Glomerular visceral epithelial cell (primary cell): ENCODE measurements around the gene VENTX.
"Not testable (repeated sequence)": the region's sequence is repeated elsewhere in the genome, so short reads cannot be mapped to it uniquely, and the experiment has no call there.

Experiments used
- DNase-seq: peaks from one replicate; pipeline ENCODE4 v3.0.0-alpha.2; 2016; ENCODE audit errors: extremely low spot score

VENTX gene

GRCh38 chr10:133254421-133255120, 16.9 kb downstream of the VENTX start:
- no peak for DNase-seq

- no peak for DNase-seq
Observed at GRCh38 chr10:133255323-133255722, 17.7 kb downstream of the VENTX start.

- DNase-seq = no peak
Observed at GRCh38 chr10:133257489-133258065, 19.9 kb downstream of the VENTX start.

GRCh38 chr10:133258066-133258817, 20.6 kb downstream of the VENTX start:
- no peak for DNase-seq

GRCh38 chr10:133258818-133259601, 21.4 kb downstream of the VENTX start:
- DNase-seq = peak; percentile 98

GRCh38 chr10:133259602-133259989, 21.9 kb downstream of the VENTX start:
- no peak for DNase-seq

GRCh38 chr10:133260895-133261725, 23.5 kb downstream of the VENTX start:
- DNase-seq = no peak

- peak; percentile 75 for DNase-seq
Observed at GRCh38 chr10:133261726-133262325, 24.2 kb downstream of the VENTX start.

- no peak for DNase-seq
Observed at GRCh38 chr10:133262696-133263095, 25.0 kb downstream of the VENTX start.

- DNase-seq = no peak
Observed at GRCh38 chr10:133263674-133264073, 26.0 kb downstream of the VENTX start.

GRCh38 chr10:133264461-133264860, 26.8 kb downstream of the VENTX start:
- no peak for DNase-seq

GRCh38 chr10:133265052-133265451, 27.4 kb downstream of the VENTX start:
- DNase-seq = not testable (repeated sequence)

- DNase-seq = no peak
Observed at GRCh38 chr10:133266056-133266795, 28.6 kb downstream of the VENTX start.

GRCh38 chr10:133267293-133267692, 29.6 kb downstream of the VENTX start:
- no peak for DNase-seq

GRCh38 chr10:133267829-133268228, 30.2 kb downstream of the VENTX start:
- no peak for DNase-seq

GRCh38 chr10:133268532-133268931, 30.9 kb downstream of the VENTX start:
- no peak for DNase-seq

GRCh38 chr10:133269367-133269766, 31.7 kb downstream of the VENTX start:
- no peak for DNase-seq

GRCh38 chr10:133270204-133270603, 32.5 kb downstream of the VENTX start:
- no peak for DNase-seq

GRCh38 chr10:133270773-133271297, 33.2 kb downstream of the VENTX start:
- DNase-seq = no peak
